H1 (cell line): ENCODE measurements around the gene ST8SIA3.

Experiments
- CTCF ChIP-seq, 3 experiments: IDR thresholded peaks; 1 replicate in 2 of 3; 2 replicates in 1 of 3; pipeline versions ENCODE4 v1.5.1 to v1.6.1; 2011; ENCODE audit warnings: low read length in 3 of 3, mild to moderate bottlenecking in 3 of 3, inconsistent platforms in 2 of 3, low read depth in 1 of 3, moderate library complexity in 1 of 3; ENCODE audit not compliant: insufficient read depth in 1 of 3; ENCODE audit errors: control extremely low read depth in 1 of 3
- EGR1 ChIP-seq: IDR thresholded peaks from 2 replicates; pipeline ENCODE4 v1.6.1; 2011; ENCODE audit warnings: low read depth, low read length, borderline replicate concordance
- EP300 ChIP-seq, 2 experiments: IDR thresholded peaks; 1 replicate in 1 of 2; 2 replicates in 1 of 2; pipeline ENCODE4 v1.6.1; 2011 to 2012; ENCODE audit warnings: low read depth in 2 of 2, low read length in 2 of 2, mild to moderate bottlenecking in 2 of 2, borderline replicate concordance in 1 of 2, inconsistent platforms in 1 of 2, moderate library complexity in 1 of 2
- EZH2 ChIP-seq: fragments of 200-600 bp; sonication (generic); IDR thresholded peaks from 2 replicates; pipeline ENCODE4 v1.7.1; 2012; ENCODE audit warnings: low read depth, mild to moderate bottlenecking, moderate library complexity, low read length, inconsistent platforms; ENCODE audit not compliant: severe bottlenecking
- MAFK ChIP-seq: IDR thresholded peaks from 2 replicates; pipeline ENCODE4 v1.6.1; 2012; ENCODE audit warnings: low read depth, mild to moderate bottlenecking, improper control_type of control experiment, low read length
- MAX ChIP-seq: IDR thresholded peaks from 2 replicates; pipeline ENCODE4 v1.6.1; 2012; ENCODE audit warnings: inconsistent platforms
- POLR2A ChIP-seq, 2 experiments: IDR thresholded peaks; 1 replicate in 1 of 2; 2 replicates in 1 of 2; pipeline ENCODE4 v1.6.1; 2011; ENCODE audit warnings: low read depth in 2 of 2, low read length in 2 of 2, mild to moderate bottlenecking in 2 of 2; ENCODE audit errors: control extremely low read depth in 1 of 2
- POLR2AphosphoS5 ChIP-seq: IDR thresholded peaks from 2 replicates; pipeline ENCODE4 v1.6.1; 2011; ENCODE audit warnings: low read depth, low read length
- SIRT6 ChIP-seq: IDR thresholded peaks from one replicate; pipeline ENCODE4 v1.7.1; 2012; ENCODE audit warnings: low read length, inconsistent platforms
- TAF7 ChIP-seq: optimal IDR thresholded peaks from 2 replicates; pipeline ENCODE3; 2011; ENCODE audit warnings: low read depth, mild to moderate bottlenecking, inconsistent platforms, low read length, moderate library complexity, borderline replicate concordance

GRCh38 chr18:57337890-57338289, 14.5 kb upstream of the ST8SIA3 start:
- TF ChIP-seq SIRT6 (no peak), CTCF (IDR thresholded peaks at IDR 0.05; ENCODE audit: control extremely low read depth in 1 of 3, insufficient read depth in 1 of 3, low read depth in 1 of 3, low read length in 3 of 3) (no peak), EZH2 (no peak), POLR2A (IDR thresholded peaks at IDR 0.05; ENCODE audit: control extremely low read depth in 1 of 2, low read depth in 2 of 2, low read length in 2 of 2) (no peak), EP300 (IDR thresholded peaks at IDR 0.05; ENCODE audit: borderline replicate concordance in 1 of 2, low read depth in 2 of 2, low read length in 2 of 2) (no peak), EGR1 (no peak), MAX (no peak), TAF7 (no peak), MAFK (no peak), POLR2AphosphoS5 (no peak)
